ENCODE data around the gene MAGI1. TPM values are rescaled to one million over a fixed set of nuclear protein-coding genes. Genes with fewer than 3 reads are reported as not detected.

MAGI1 gene
- total and polyA plus RNA-seq, 4 donors, result 9.9 to 88.1 (median 24.6) TPM

GRCh38 chr3:66023229-66023628 is 15.5 kb downstream of the MAGI1 start:
- H3K4me3 ChIP-seq, result no peak overlapping the region
- H3K27ac ChIP-seq (ENCODE audit: low read depth in 1 of 2, low read length in 1 of 2), result no peak overlapping the region
- peaks cover 0 to 36% (median 7%) of the 10 kb centered on the region in 5 donors for H3K4me1 ChIP-seq (ENCODE audit: control insufficient read depth in 5 of 5, insufficient read depth in 5 of 5, low read length in 5 of 5)
- TF ChIP-seq CTCF (IDR thresholded peaks at IDR 0.05; ENCODE audit: control extremely low read depth, extremely low read depth), result no peak
- ATAC-seq (ENCODE audit: insufficient read depth, low FRiP score), result no peak
- H3K27me3 ChIP-seq (ENCODE audit: control insufficient read depth in 3 of 3, insufficient read depth in 3 of 3, low read length in 2 of 3), result no peaks in the 10 kb centered on the region
- no peaks in the 10 kb centered on the region for H3K36me3 ChIP-seq (ENCODE audit: control insufficient read depth in 4 of 4, insufficient read depth in 4 of 4, low read length in 4 of 4)
- H3K9me3 ChIP-seq (ENCODE audit: control insufficient read depth in 4 of 4, insufficient read depth in 3 of 4, low read length in 3 of 4), result no peaks in the 10 kb centered on the region
- DNase-seq, result no peak
- 66 to 70% methylated on average over 2 of the region's 2 CpGs for WGBS, 2 donors
- H3K9ac ChIP-seq (ENCODE audit: insufficient read depth in 1 of 2, low read length in 2 of 2), result no peak overlapping the region

- TF ChIP-seq CTCF (IDR thresholded peaks at IDR 0.05; ENCODE audit: control extremely low read depth, extremely low read depth), result no peak
- no peaks in the 10 kb centered on the region for H3K36me3 ChIP-seq (ENCODE audit: control insufficient read depth in 4 of 4, insufficient read depth in 4 of 4, low read length in 4 of 4)
- no peaks in the 10 kb centered on the region for H3K27me3 ChIP-seq (ENCODE audit: control insufficient read depth in 3 of 3, insufficient read depth in 3 of 3, low read length in 2 of 3)
- peaks cover 3 to 38% (median 10%) of the 10 kb centered on the region in 5 donors for H3K4me1 ChIP-seq (ENCODE audit: control insufficient read depth in 5 of 5, insufficient read depth in 5 of 5, low read length in 5 of 5)
- H3K27ac ChIP-seq (ENCODE audit: low read depth in 1 of 2, low read length in 1 of 2), result peak overlapping the region in 1 of 2 donors; percentile 49
- H3K9ac ChIP-seq (ENCODE audit: insufficient read depth in 1 of 2, low read length in 2 of 2), result no peak overlapping the region
- no peaks in the 10 kb centered on the region for H3K9me3 ChIP-seq (ENCODE audit: control insufficient read depth in 4 of 4, insufficient read depth in 3 of 4, low read length in 3 of 4)
- 83 to 91% methylated on average over 4 of the region's 4 CpGs for whole genome bisulfite sequencing, 2 donors
- DNase-seq, result no peak
- ATAC-seq (ENCODE audit: insufficient read depth, low FRiP score), result no peak
- no peak overlapping the region for H3K4me3 ChIP-seq
Observed at GRCh38 chr3:66021731-66022131, 17.0 kb downstream of the MAGI1 start.

GRCh38 chr3:66019896-66020295 is 18.8 kb downstream of the MAGI1 start:
- Histone ChIP-seq H3K9ac (ENCODE audit: insufficient read depth in 1 of 2, low read length in 2 of 2) (no peak overlapping the region), H3K9me3 (ENCODE audit: control insufficient read depth in 4 of 4, insufficient read depth in 3 of 4, low read length in 3 of 4) (no peaks in the 10 kb centered on the region), H3K27ac (ENCODE audit: low read depth in 1 of 2, low read length in 1 of 2) (no peak overlapping the region), H3K27me3 (ENCODE audit: control insufficient read depth in 3 of 3, insufficient read depth in 3 of 3, low read length in 2 of 3) (no peaks in the 10 kb centered on the region), H3K36me3 (ENCODE audit: control insufficient read depth in 4 of 4, insufficient read depth in 4 of 4, low read length in 4 of 4) (no peaks in the 10 kb centered on the region), H3K4me3 (no peak overlapping the region), H3K4me1 (ENCODE audit: control insufficient read depth in 5 of 5, insufficient read depth in 5 of 5, low read length in 5 of 5) (peaks cover 0 to 45% (median 11%) of the 10 kb centered on the region in 5 donors)
- TF ChIP-seq CTCF (IDR thresholded peaks at IDR 0.05; ENCODE audit: control extremely low read depth, extremely low read depth), result no peak
- DNase-seq (no peak), ATAC-seq (ENCODE audit: insufficient read depth, low FRiP score) (no peak)
- 78 to 84% methylated on average over 8 of the region's 8 CpGs for WGBS, 2 donors

All from lung (tissue), 12 donors.